ENCODE measurements around the gene CBLN3. TPM values are rescaled to one million over a fixed set of nuclear protein-coding genes. Genes with fewer than 3 reads are reported as not detected.

Gene CBLN3
- total RNA-seq, 2 donors from 2014 or later = 1.8 to 2.0 TPM

GRCh38 chr14:24401810-24402702 lies 27.4 kb downstream of the CBLN3 start:
- no peak for DNase-seq
- Histone ChIP-seq H3K9ac (ENCODE audit: low read depth in 2 of 2, low read length in 2 of 2) (peak overlapping the region in 1 of 2 donors; percentile 31), H3K4me1 (peaks cover 12% of the 10 kb centered on the region), H3K4me3 (no peak overlapping the region), H3K27ac (no peak overlapping the region), H3K27me3 (no peaks in the 10 kb centered on the region), H3K9me3 (no peaks in the 10 kb centered on the region), H3K36me3 (no peaks in the 10 kb centered on the region)
- no peak for TF ChIP-seq CTCF (IDR thresholded peaks at IDR 0.05)
- intact Hi-C loops (cut with DNase I) = no loop called here

GRCh38 chr14:24399999-24400718 lies 29.3 kb downstream of the CBLN3 start:
- TF ChIP-seq CTCF (IDR thresholded peaks at IDR 0.05) = no peak
- H3K36me3 ChIP-seq = no peaks in the 10 kb centered on the region
- H3K27ac ChIP-seq = no peak overlapping the region
- H3K9me3 ChIP-seq = no peaks in the 10 kb centered on the region
- H3K27me3 ChIP-seq = no peaks in the 10 kb centered on the region
- peaks cover 12% of the 10 kb centered on the region for H3K4me1 ChIP-seq
- peak overlapping the region in 1 of 2 donors; percentile 84 for H3K9ac ChIP-seq (ENCODE audit: low read depth in 2 of 2, low read length in 2 of 2)
- intact Hi-C loops (cut with DNase I) = no loop called here
- no peak for DNase-seq
- peak overlapping the region; percentile 53 for H3K4me3 ChIP-seq

GRCh38 chr14:24399447-24399822 lies 30.0 kb downstream of the CBLN3 start:
- no peak for TF ChIP-seq CTCF (IDR thresholded peaks at IDR 0.05)
- Histone ChIP-seq H3K36me3 (no peaks in the 10 kb centered on the region), H3K4me3 (peak overlapping the region; percentile 53), H3K9ac (ENCODE audit: low read depth in 2 of 2, low read length in 2 of 2) (peak overlapping the region; percentile 71 to 84), H3K9me3 (no peaks in the 10 kb centered on the region), H3K4me1 (peaks cover 12% of the 10 kb centered on the region), H3K27me3 (no peaks in the 10 kb centered on the region), H3K27ac (peak overlapping the region; percentile 66)
- DNase-seq = peak; percentile 63
- intact Hi-C loops (cut with DNase I) = no loop called here

- DNase-seq = peak; percentile 66
- intact Hi-C loops (cut with DNase I) = no loop called here
- Histone ChIP-seq H3K27me3 (no peaks in the 10 kb centered on the region), H3K4me1 (peaks cover 12% of the 10 kb centered on the region), H3K27ac (peak within 1 kb of the TSS; percentile 66), H3K9me3 (no peaks in the 10 kb centered on the region), H3K9ac (ENCODE audit: low read depth in 2 of 2, low read length in 2 of 2) (peak within 1 kb of the TSS; percentile 71 to 84), H3K4me3 (peak within 1 kb of the TSS; percentile 53), H3K36me3 (no peaks in the 10 kb centered on the region)
- no peak for TF ChIP-seq CTCF (IDR thresholded peaks at IDR 0.05)
Measured at GRCh38 chr14:24398653-24399446, 30.6 kb downstream of the CBLN3 start, which contains the start of gene NYNRIN. TSS of gene NYNRIN (plus strand) at chr14:24399003. CDS start at chr14:24399247, 244 bp downstream.

GRCh38 chr14:24398293-24398652 lies 31.2 kb downstream of the CBLN3 start:
- Histone ChIP-seq H3K4me3 (peak overlapping the region; percentile 53), H3K36me3 (no peaks in the 10 kb centered on the region), H3K9me3 (no peaks in the 10 kb centered on the region), H3K27me3 (no peaks in the 10 kb centered on the region), H3K27ac (peak overlapping the region; percentile 66), H3K4me1 (peaks cover 12% of the 10 kb centered on the region), H3K9ac (ENCODE audit: low read depth in 2 of 2, low read length in 2 of 2) (peak overlapping the region in 1 of 2 donors; percentile 62)
- intact Hi-C loops (cut with DNase I) = no loop called here
- no peak for TF ChIP-seq CTCF (IDR thresholded peaks at IDR 0.05)
- DNase-seq = peak; percentile 60
